H1 (cell line): ENCODE results near the gene REG4. TPM values are rescaled to one million over a fixed set of nuclear protein-coding genes. Genes with fewer than 3 reads are reported as not detected.

Source experiments
- BRCA1 ChIP-seq: IDR thresholded peaks from 2 replicates; pipeline ENCODE4 v1.6.1; 2012; ENCODE audit warnings: low read depth, low read length, improper control_type of control experiment
- EGR1 ChIP-seq: IDR thresholded peaks from 2 replicates; pipeline ENCODE4 v1.6.1; 2011; ENCODE audit warnings: low read depth, low read length, borderline replicate concordance
- FOSL1 ChIP-seq: IDR thresholded peaks from 2 replicates; pipeline ENCODE4 v1.6.1; 2011; ENCODE audit warnings: mild to moderate bottlenecking, low read depth, low read length, moderate library complexity; ENCODE audit not compliant: insufficient read depth
- JUND ChIP-seq: IDR thresholded peaks from 2 replicates; pipeline ENCODE4 v1.6.1; 2011; ENCODE audit warnings: mild to moderate bottlenecking, improper control_type of control experiment, low read length
- KDM5A ChIP-seq: fragments of 200-600 bp; IDR thresholded peaks from 2 replicates; pipeline ENCODE4 v1.7.1; 2012; ENCODE audit warnings: mild to moderate bottlenecking, low read length, inconsistent platforms, mixed read lengths
- NRF1 ChIP-seq: IDR thresholded peaks from 2 replicates; pipeline ENCODE4 v1.6.1; 2011; ENCODE audit warnings: mild to moderate bottlenecking, low read depth, low read length, improper control_type of control experiment
- PHF8 ChIP-seq: fragments of 200-600 bp; sonication (generic); conservative IDR thresholded peaks from 2 replicates; pipeline ENCODE4 v1.7.1; 2012; ENCODE audit warnings: low read depth, mild to moderate bottlenecking, inconsistent platforms, low read length, moderate library complexity
- POLR2AphosphoS5 ChIP-seq: IDR thresholded peaks from 2 replicates; pipeline ENCODE4 v1.6.1; 2011; ENCODE audit warnings: low read depth, low read length
- POU5F1 ChIP-seq: IDR thresholded peaks from 2 replicates; pipeline ENCODE4 v1.6.1; 2011; ENCODE audit warnings: low read depth, mild to moderate bottlenecking, low read length, moderate library complexity
- RAD21 ChIP-seq, 2 experiments: IDR thresholded peaks in 1 of 2; conservative IDR thresholded peaks in 1 of 2; 2 replicates each; pipeline ENCODE4 v1.6.1; 2011; ENCODE audit warnings: low read depth in 2 of 2, low read length in 2 of 2, improper control_type of control experiment in 1 of 2, inconsistent platforms in 1 of 2, mild to moderate bottlenecking in 1 of 2, moderate library complexity in 1 of 2
- polyA plus RNA-seq, 7 experiments: library from polyadenylated mRNA; depleted of rRNA in 3 of 7; stranded (reverse) in 5 of 7; unstranded in 2 of 7; fragments of >200 nt in 5 of 7; fragments of 200-250 nt in 2 of 7; gene quantifications; 1 replicate in 5 of 7; 2 replicates in 1 of 7; 4 replicates in 1 of 7; pipeline versions ENCODE4 v1.2.1 to v1.2.3, GENCODE V29; 2011 to 2013; ENCODE audit warnings: missing spikeins in 2 of 7, mixed read lengths in 2 of 7
- total RNA-seq: library from RNA; stranded (reverse); fragmentation: NEBNext Ultra II Directional; extraction: Animal tissue kit (Norgen Biotek cat#: 25700); gene quantifications from 2 replicates; pipeline ENCODE4 v1.2.1, GENCODE V29; 2021
- TF ChIP-seq, protein P1 (sequence below): fragments of 300-600 bp; sonication (generic); IDR thresholded peaks from 2 replicates; pipeline ENCODE4 v1.7.1; 2012; ENCODE audit warnings: low read length, moderate library complexity, mild to moderate bottlenecking, inconsistent platforms; ENCODE audit not compliant: insufficient replicate concordance
- TF ChIP-seq, protein P2 (sequence below): IDR thresholded peaks from 2 replicates; pipeline ENCODE4 v1.6.1; 2012; ENCODE audit warnings: inconsistent platforms

Gene REG4
- total and polyA plus RNA-seq, 2 of the 8 experiments (the other 6 are each of a cell fraction or from before 2014, with no cell fraction given): not detected

DNA sequence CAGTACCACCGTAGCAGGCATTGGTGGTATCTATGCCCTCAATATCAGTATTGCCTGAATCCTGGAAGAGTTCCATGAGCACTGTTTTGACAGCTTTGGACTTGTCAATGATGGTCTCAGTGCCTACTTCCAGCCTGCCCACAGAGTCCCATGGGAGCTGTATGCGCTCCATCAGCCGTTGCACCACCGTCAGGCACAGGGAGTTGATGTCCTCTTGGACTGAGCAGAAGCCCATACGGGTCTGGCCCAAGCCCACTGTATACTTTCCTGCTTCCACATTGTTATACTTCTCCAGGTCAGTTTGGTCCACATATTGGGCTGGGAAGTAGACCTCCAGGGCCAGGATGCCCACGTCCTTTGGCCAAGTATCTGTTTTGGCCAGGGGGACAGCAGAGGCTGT is 47.0 kb downstream of the REG4 start (continued):
- TF ChIP-seq, protein P1, sequence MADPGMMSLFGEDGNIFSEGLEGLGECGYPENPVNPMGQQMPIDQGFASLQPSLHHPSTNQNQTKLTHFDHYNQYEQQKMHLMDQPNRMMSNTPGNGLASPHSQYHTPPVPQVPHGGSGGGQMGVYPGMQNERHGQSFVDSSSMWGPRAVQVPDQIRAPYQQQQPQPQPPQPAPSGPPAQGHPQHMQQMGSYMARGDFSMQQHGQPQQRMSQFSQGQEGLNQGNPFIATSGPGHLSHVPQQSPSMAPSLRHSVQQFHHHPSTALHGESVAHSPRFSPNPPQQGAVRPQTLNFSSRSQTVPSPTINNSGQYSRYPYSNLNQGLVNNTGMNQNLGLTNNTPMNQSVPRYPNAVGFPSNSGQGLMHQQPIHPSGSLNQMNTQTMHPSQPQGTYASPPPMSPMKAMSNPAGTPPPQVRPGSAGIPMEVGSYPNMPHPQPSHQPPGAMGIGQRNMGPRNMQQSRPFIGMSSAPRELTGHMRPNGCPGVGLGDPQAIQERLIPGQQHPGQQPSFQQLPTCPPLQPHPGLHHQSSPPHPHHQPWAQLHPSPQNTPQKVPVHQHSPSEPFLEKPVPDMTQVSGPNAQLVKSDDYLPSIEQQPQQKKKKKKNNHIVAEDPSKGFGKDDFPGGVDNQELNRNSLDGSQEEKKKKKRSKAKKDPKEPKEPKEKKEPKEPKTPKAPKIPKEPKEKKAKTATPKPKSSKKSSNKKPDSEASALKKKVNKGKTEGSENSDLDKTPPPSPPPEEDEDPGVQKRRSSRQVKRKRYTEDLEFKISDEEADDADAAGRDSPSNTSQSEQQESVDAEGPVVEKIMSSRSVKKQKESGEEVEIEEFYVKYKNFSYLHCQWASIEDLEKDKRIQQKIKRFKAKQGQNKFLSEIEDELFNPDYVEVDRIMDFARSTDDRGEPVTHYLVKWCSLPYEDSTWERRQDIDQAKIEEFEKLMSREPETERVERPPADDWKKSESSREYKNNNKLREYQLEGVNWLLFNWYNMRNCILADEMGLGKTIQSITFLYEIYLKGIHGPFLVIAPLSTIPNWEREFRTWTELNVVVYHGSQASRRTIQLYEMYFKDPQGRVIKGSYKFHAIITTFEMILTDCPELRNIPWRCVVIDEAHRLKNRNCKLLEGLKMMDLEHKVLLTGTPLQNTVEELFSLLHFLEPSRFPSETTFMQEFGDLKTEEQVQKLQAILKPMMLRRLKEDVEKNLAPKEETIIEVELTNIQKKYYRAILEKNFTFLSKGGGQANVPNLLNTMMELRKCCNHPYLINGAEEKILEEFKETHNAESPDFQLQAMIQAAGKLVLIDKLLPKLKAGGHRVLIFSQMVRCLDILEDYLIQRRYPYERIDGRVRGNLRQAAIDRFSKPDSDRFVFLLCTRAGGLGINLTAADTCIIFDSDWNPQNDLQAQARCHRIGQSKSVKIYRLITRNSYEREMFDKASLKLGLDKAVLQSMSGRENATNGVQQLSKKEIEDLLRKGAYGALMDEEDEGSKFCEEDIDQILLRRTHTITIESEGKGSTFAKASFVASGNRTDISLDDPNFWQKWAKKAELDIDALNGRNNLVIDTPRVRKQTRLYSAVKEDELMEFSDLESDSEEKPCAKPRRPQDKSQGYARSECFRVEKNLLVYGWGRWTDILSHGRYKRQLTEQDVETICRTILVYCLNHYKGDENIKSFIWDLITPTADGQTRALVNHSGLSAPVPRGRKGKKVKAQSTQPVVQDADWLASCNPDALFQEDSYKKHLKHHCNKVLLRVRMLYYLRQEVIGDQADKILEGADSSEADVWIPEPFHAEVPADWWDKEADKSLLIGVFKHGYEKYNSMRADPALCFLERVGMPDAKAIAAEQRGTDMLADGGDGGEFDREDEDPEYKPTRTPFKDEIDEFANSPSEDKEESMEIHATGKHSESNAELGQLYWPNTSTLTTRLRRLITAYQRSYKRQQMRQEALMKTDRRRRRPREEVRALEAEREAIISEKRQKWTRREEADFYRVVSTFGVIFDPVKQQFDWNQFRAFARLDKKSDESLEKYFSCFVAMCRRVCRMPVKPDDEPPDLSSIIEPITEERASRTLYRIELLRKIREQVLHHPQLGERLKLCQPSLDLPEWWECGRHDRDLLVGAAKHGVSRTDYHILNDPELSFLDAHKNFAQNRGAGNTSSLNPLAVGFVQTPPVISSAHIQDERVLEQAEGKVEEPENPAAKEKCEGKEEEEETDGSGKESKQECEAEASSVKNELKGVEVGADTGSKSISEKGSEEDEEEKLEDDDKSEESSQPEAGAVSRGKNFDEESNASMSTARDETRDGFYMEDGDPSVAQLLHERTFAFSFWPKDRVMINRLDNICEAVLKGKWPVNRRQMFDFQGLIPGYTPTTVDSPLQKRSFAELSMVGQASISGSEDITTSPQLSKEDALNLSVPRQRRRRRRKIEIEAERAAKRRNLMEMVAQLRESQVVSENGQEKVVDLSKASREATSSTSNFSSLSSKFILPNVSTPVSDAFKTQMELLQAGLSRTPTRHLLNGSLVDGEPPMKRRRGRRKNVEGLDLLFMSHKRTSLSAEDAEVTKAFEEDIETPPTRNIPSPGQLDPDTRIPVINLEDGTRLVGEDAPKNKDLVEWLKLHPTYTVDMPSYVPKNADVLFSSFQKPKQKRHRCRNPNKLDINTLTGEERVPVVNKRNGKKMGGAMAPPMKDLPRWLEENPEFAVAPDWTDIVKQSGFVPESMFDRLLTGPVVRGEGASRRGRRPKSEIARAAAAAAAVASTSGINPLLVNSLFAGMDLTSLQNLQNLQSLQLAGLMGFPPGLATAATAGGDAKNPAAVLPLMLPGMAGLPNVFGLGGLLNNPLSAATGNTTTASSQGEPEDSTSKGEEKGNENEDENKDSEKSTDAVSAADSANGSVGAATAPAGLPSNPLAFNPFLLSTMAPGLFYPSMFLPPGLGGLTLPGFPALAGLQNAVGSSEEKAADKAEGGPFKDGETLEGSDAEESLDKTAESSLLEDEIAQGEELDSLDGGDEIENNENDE: no peak
- TF ChIP-seq POU5F1 (no peak), JUND (no peak), POLR2AphosphoS5 (no peak), PHF8 (no peak), BRCA1 (no peak), EGR1 (no peak), RAD21 (IDR thresholded peaks at IDR 0.05 in 1 of 2, conservative IDR thresholded peaks at IDR 0.05 in 1 of 2; ENCODE audit: low read depth in 2 of 2, low read length in 2 of 2) (no peak), NRF1 (no peak), FOSL1 (no peak), KDM5A (no peak)
- TF ChIP-seq, protein P2, sequence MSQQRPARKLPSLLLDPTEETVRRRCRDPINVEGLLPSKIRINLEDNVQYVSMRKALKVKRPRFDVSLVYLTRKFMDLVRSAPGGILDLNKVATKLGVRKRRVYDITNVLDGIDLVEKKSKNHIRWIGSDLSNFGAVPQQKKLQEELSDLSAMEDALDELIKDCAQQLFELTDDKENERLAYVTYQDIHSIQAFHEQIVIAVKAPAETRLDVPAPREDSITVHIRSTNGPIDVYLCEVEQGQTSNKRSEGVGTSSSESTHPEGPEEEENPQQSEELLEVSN: no peak
